GM12872 (cell line): ENCODE data around the gene CAT.

Experiments
- TF ChIP-seq, protein P1 (sequence below): IDR thresholded peaks from 3 replicates; pipeline ENCODE4 v1.5.1; 2011; ENCODE audit warnings: low read depth, mild to moderate bottlenecking, low read length, moderate library complexity; ENCODE audit not compliant: insufficient read depth

CAT gene

DNA sequence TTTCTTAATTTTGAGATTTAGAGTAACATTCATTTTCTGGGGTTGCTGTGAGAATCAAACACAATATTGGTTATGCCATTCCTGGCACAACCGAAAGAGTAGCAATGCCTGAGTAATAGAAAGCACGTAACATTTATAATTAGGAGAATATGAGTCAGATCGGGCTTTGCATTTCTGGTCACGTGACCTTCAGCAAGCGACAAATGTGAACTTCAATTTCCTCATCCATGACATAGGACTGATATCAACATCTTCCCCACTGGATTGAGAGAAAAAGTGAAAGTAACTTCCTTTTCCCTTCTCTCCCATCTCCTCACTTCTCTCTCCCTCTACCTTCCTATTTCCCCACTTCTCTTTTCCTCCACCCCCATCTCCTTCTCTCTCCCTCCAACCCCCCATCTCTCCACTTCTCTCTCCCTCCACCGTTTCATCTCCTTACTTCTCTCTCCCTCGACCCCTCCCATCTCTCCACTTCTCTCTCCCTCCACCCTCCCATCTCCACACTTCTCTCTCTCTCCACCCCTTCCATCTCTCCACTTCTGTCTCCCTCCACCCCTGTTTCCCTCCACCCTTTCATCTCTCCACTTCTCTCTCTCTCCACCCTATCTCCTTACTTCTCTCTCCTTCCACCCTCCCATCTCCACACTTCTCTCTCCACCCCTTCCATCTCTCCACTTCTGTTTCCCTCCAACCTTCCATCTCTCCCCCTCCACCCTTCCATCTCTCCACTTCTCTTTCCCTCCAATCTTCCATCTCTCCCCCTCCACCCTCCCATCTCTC lies 33.5 kb upstream of the CAT start:
- TF ChIP-seq, protein P1, sequence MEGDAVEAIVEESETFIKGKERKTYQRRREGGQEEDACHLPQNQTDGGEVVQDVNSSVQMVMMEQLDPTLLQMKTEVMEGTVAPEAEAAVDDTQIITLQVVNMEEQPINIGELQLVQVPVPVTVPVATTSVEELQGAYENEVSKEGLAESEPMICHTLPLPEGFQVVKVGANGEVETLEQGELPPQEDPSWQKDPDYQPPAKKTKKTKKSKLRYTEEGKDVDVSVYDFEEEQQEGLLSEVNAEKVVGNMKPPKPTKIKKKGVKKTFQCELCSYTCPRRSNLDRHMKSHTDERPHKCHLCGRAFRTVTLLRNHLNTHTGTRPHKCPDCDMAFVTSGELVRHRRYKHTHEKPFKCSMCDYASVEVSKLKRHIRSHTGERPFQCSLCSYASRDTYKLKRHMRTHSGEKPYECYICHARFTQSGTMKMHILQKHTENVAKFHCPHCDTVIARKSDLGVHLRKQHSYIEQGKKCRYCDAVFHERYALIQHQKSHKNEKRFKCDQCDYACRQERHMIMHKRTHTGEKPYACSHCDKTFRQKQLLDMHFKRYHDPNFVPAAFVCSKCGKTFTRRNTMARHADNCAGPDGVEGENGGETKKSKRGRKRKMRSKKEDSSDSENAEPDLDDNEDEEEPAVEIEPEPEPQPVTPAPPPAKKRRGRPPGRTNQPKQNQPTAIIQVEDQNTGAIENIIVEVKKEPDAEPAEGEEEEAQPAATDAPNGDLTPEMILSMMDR = no peak

GRCh38 chr11:34406413-34406812 lies 32.3 kb upstream of the CAT start:
- TF ChIP-seq, protein P1 = no peak

DNA sequence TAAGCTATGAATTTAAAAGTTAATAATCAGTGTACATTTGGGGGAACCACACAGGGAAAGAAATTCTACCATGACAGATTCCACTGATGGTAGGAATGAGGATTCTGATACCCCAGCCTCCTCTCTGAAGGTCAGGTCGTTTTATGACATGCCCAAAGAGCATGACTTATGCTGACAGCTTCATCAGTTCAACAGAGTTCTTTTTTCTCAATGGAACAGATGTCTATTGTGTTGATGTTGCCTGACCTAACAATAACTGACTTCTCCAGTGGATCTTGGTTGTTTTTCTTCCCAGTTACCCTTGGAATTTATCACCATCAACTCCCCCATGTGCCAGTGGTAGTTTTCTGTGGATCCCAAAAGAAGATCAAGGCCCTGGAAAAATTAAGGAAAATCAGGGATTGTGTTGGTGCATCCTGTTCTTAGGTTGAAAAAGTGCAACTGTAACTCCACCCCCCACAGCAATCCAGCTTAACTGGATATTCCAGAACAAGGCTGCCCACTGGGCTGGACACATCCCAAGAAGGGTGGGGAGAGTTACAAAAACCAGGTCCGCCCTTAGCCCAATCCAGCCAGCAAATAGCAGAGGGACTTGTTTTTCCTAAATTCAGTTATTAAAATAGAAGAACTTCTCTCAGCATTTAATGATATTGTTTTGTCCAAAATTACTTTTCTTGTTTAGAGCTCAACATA lies 31.5 kb upstream of the CAT start:
- TF ChIP-seq, protein P1 = no peak

DNA sequence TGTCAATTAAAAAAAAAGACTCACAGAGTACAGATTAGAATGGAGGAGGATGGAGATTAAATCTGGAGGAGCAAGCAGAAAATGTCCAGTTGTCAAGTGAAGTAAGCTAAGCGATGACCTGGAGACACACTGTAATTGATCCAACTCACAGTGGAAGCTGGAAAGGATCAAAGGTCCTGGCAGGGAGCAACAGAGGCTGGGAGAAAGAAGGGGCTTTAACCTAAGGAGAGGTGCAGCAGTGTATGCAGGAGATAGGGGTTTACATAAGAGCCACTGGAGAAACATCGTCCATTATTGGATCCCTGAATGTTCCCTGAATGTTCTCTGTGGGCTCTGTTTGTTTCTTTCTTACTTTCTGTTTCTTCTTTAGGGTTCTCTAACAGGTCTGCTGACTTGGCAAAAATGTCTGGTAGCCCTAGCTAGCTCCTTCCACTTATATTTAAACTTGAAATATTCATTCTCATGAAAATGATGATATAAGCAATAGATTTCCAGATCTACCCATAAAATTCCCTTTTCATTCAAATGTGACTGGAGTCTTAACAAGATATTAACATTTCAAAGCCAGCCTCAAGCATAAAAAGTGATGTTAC lies 30.1 kb upstream of the CAT start:
- TF ChIP-seq, protein P1 = no peak

- TF ChIP-seq, protein P1 = no peak
These were observed 27.6 kb upstream of the CAT start for GRCh38 chr11:34411111-34411510.

DNA sequence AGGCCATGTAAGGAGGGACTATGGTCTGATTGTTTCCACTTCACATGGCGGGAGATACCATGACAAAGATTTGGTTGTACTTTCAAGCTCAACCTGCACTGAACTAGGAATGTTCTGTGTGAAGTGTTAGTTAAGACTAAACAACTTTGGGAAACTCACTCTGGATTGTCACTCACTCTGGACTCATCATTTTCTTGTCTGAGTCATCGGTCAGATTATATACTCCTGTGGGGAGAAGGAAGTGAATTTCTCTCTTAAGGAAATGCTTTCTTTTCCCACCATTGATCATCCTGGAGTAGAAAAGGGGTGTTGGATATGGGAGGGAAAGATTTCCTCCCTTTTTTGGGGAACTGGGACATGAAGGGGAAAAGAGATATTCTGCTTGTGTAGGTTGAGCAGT lies 26.9 kb upstream of the CAT start:
- TF ChIP-seq, protein P1 = no peak

- TF ChIP-seq, protein P1 = no peak
These were observed 25.5 kb upstream of the CAT start for GRCh38 chr11:34413263-34413662.
